H1 (cell line): ENCODE measurements around the gene YLPM1. TPM values are rescaled to one million over a fixed set of nuclear protein-coding genes. Genes with fewer than 3 reads are reported as not detected.

Experiments used
- CTCF ChIA-PET: fragments of 300-600 bp; sonication (Branson Sonifier 250); formaldehyde crosslinking; loops from one replicate; lab custom pipeline; 2021; ENCODE audit not compliant: partially characterized antibody; lab: Charles Lee
- POLR2A ChIA-PET: fragments of 300-600 bp; sonication (Branson Sonifier 250); formaldehyde crosslinking; loops from one replicate; lab custom pipeline; 2021; ENCODE audit warnings: inconsistent platforms; ENCODE audit not compliant: partially characterized antibody; lab: Charles Lee
- DNase-seq, 2 experiments: peaks; one replicate each; pipeline versions ENCODE4 v3.0.0 to v3.0.0-alpha.2; 2010 to 2022; ENCODE audit warnings: low spot score in 2 of 2, low read depth in 1 of 2, mixed read lengths in 1 of 2
- FAIRE-seq: peaks from 2 replicates; lab custom pipeline; 2011; peaks lifted over from hg19 to GRCh38; lab: Jason Lieb, UNC
- H2AFZ ChIP-seq: 2 replicates; pipeline ENCODE4 v1.8.1; 2012; ENCODE audit warnings: low read length, inconsistent platforms
- H2AK5ac ChIP-seq: 2 replicates; pipeline ENCODE4 v1.6.1; 2013; ENCODE audit warnings: low read depth, low read length
- H2BK120ac ChIP-seq: replicated peaks from 2 replicates; pipeline ENCODE3; 2013; ENCODE audit warnings: low read depth, low read length, inconsistent platforms
- H2BK12ac ChIP-seq: 2 replicates; pipeline ENCODE4 v1.6.1; 2013; ENCODE audit warnings: low read depth, low read length
- H2BK15ac ChIP-seq: 2 replicates; pipeline ENCODE4 v1.6.1; 2013; ENCODE audit warnings: low read length
- H2BK20ac ChIP-seq: 2 replicates; pipeline ENCODE4 v1.6.1; 2013; ENCODE audit warnings: low read length
- H2BK5ac ChIP-seq: 2 replicates; pipeline ENCODE4 v1.6.1; 2013; ENCODE audit warnings: low read depth, low read length
- H3K14ac ChIP-seq: 2 replicates; pipeline ENCODE4 v1.6.1; 2013; ENCODE audit warnings: inconsistent platforms; ENCODE audit not compliant: insufficient read length
- H3K18ac ChIP-seq: 2 replicates; pipeline ENCODE4 v1.6.1; 2013; ENCODE audit warnings: low read length; ENCODE audit errors: extremely low read depth
- H3K23ac ChIP-seq: 2 replicates; pipeline ENCODE4 v1.6.1; 2013; ENCODE audit warnings: inconsistent platforms; ENCODE audit not compliant: insufficient read length
- H3K23me2 ChIP-seq: 2 replicates; pipeline ENCODE4 v1.6.1; 2013; ENCODE audit warnings: low read depth, low read length
- H3K27ac ChIP-seq: 2 replicates; pipeline ENCODE4 v1.6.1; 2011; ENCODE audit warnings: low read depth, low read length, inconsistent platforms
- H3K27me3 ChIP-seq, 4 experiments: replicated peaks in 1 of 4; 1 replicate in 1 of 4; 2 replicates in 3 of 4; pipeline versions ENCODE4 v1.6.1 to v1.8.1; 2011 to 2013; ENCODE audit warnings: low read length in 3 of 4, mild to moderate bottlenecking in 3 of 4, inconsistent platforms in 2 of 4, mixed read lengths in 2 of 4, moderate library complexity in 1 of 4; ENCODE audit not compliant: control insufficient read depth in 3 of 4, insufficient read depth in 3 of 4; ENCODE audit errors: extremely low read depth in 1 of 4
- H3K36me3 ChIP-seq, 4 experiments: 2 replicates each; pipeline versions ENCODE4 v1.6.1 to v1.8.1; 2011 to 2013; ENCODE audit warnings: mild to moderate bottlenecking in 4 of 4, low read length in 3 of 4, moderate library complexity in 2 of 4, control low read depth in 1 of 4, inconsistent platforms in 1 of 4; ENCODE audit not compliant: insufficient read depth in 4 of 4, control insufficient read depth in 2 of 4
- H3K4ac ChIP-seq: replicated peaks from 2 replicates; pipeline ENCODE3; 2013; ENCODE audit warnings: low read length, low read depth, mixed read lengths, inconsistent platforms; ENCODE audit not compliant: insufficient read length
- H3K4me1 ChIP-seq, 4 experiments: replicated peaks in 1 of 4; 1 replicate in 1 of 4; 2 replicates in 3 of 4; pipeline versions ENCODE4 v1.6.1 to v1.8.1; 2011 to 2013; ENCODE audit warnings: low read length in 3 of 4, inconsistent platforms in 2 of 4, mixed read lengths in 1 of 4; ENCODE audit not compliant: insufficient read depth in 4 of 4, control insufficient read depth in 3 of 4
- H3K4me2 ChIP-seq, 2 experiments: 2 replicates each; pipeline versions ENCODE4 v1.6.1 to v1.8.1; 2011 to 2013; ENCODE audit warnings: low read depth in 2 of 2, low read length in 2 of 2, control low read depth in 1 of 2, inconsistent platforms in 1 of 2, mild to moderate bottlenecking in 1 of 2; ENCODE audit not compliant: insufficient read depth in 1 of 2
- H3K4me3 ChIP-seq, 4 experiments: fragments of 200-600, 300-600 bp in 1 of 4; sonication (generic), shearing (Covaris generic), sonication (Bioruptor Twin) in 1 of 4; 2 replicates each; pipeline versions ENCODE4 v1.5.1 to v1.8.1; 2011 to 2016; ENCODE audit warnings: low read length in 4 of 4, low read depth in 3 of 4, control low read depth in 2 of 4, inconsistent platforms in 2 of 4, mild to moderate bottlenecking in 2 of 4, mixed read lengths in 1 of 4, moderate library complexity in 1 of 4; ENCODE audit not compliant: insufficient read depth in 2 of 4; ENCODE audit errors: extremely low read depth in 1 of 4
- H3K56ac ChIP-seq: replicated peaks from 2 replicates; pipeline ENCODE3; 2013; ENCODE audit warnings: low read depth, mild to moderate bottlenecking, mixed read lengths, low read length, inconsistent platforms; ENCODE audit not compliant: insufficient read length
- H3K79me1 ChIP-seq: 2 replicates; pipeline ENCODE4 v1.6.1; 2013; ENCODE audit warnings: low read depth, low read length, control low read depth
- H3K79me2 ChIP-seq, 2 experiments: 2 replicates each; pipeline versions ENCODE4 v1.6.1 to v1.8.1; 2012 to 2013; ENCODE audit warnings: low read length in 2 of 2, mild to moderate bottlenecking in 2 of 2, inconsistent platforms in 1 of 2; ENCODE audit not compliant: insufficient read depth in 2 of 2, control insufficient read depth in 1 of 2
- H3K9ac ChIP-seq, 4 experiments: replicated peaks in 1 of 4; 1 replicate in 1 of 4; 2 replicates in 3 of 4; pipeline versions ENCODE4 v1.6.1 to v1.8.1; 2011 to 2013; ENCODE audit warnings: low read depth in 3 of 4, low read length in 3 of 4, control low read depth in 2 of 4, mild to moderate bottlenecking in 2 of 4, moderate library complexity in 2 of 4, inconsistent platforms in 1 of 4; ENCODE audit errors: extremely low read depth in 1 of 4
- H3K9me3 ChIP-seq, 2 experiments: 2 replicates each; pipeline versions ENCODE4 v1.6.1 to v1.8.1; 2012 to 2013; ENCODE audit warnings: mild to moderate bottlenecking in 2 of 2, moderate library complexity in 2 of 2, control low read depth in 1 of 2, inconsistent platforms in 1 of 2, low read depth in 1 of 2, low read length in 1 of 2, mixed read lengths in 1 of 2; ENCODE audit not compliant: insufficient read depth in 2 of 2
- H4K20me1 ChIP-seq, 2 experiments: replicated peaks in 1 of 2; 2 replicates each; pipeline versions ENCODE3 to v1.8.1; 2011 to 2013; ENCODE audit warnings: inconsistent platforms in 2 of 2, low read length in 2 of 2, mild to moderate bottlenecking in 1 of 2; ENCODE audit not compliant: insufficient read depth in 2 of 2, control insufficient read depth in 1 of 2
- H4K5ac ChIP-seq: 2 replicates; pipeline ENCODE4 v1.6.1; 2013; ENCODE audit warnings: low read length, low read depth, mixed read lengths, inconsistent platforms; ENCODE audit not compliant: insufficient read length
- H4K8ac ChIP-seq: 2 replicates; pipeline ENCODE4 v1.8.0; 2013; ENCODE audit warnings: mild to moderate bottlenecking, moderate library complexity, low read length, inconsistent platforms; ENCODE audit not compliant: insufficient read depth; ENCODE audit errors: extremely low read depth
- H4K91ac ChIP-seq: replicated peaks from 2 replicates; pipeline ENCODE3; 2013; ENCODE audit warnings: low read length, mixed read lengths, inconsistent platforms; ENCODE audit not compliant: insufficient read length
- JUN ChIP-seq: IDR thresholded peaks from 2 replicates; pipeline ENCODE4 v1.6.1; 2011; ENCODE audit warnings: low read depth, mild to moderate bottlenecking, improper control_type of control experiment, low read length
- TAF7 ChIP-seq: optimal IDR thresholded peaks from 2 replicates; pipeline ENCODE3; 2011; ENCODE audit warnings: low read depth, mild to moderate bottlenecking, inconsistent platforms, low read length, moderate library complexity, borderline replicate concordance
- WGBS, 2 experiments: shearing (Covaris generic) in 1 of 2; methylation state at CpG; one replicate each; pipeline versions ENCODE4 v1.1.6 to v1.1.7; 2013 to 2015; ENCODE audit warnings: low lambda C conversion rate in 2 of 2, mixed read lengths in 2 of 2, inconsistent platforms in 1 of 2, low coverage in 1 of 2, missing lambda C conversion rate in 1 of 2; ENCODE audit not compliant: insufficient replicate concordance in 2 of 2, insufficient coverage in 1 of 2, insufficient read length in 1 of 2; ENCODE audit errors: extremely low coverage in 1 of 2, missing lambda C conversion rate in 1 of 2; 5-methylcytosine and 5-hydroxymethylcytosine counted together
- polyA plus RNA-seq, 7 experiments: library from polyadenylated mRNA; depleted of rRNA in 3 of 7; stranded (reverse) in 5 of 7; unstranded in 2 of 7; fragments of >200 nt in 5 of 7; fragments of 200-250 nt in 2 of 7; gene quantifications; 1 replicate in 5 of 7; 2 replicates in 1 of 7; 4 replicates in 1 of 7; pipeline versions ENCODE4 v1.2.1 to v1.2.3, GENCODE V29; 2011 to 2013; ENCODE audit warnings: missing spikeins in 2 of 7, mixed read lengths in 2 of 7
- total RNA-seq: library from RNA; stranded (reverse); fragmentation: NEBNext Ultra II Directional; extraction: Animal tissue kit (Norgen Biotek cat#: 25700); gene quantifications from 2 replicates; pipeline ENCODE4 v1.2.1, GENCODE V29; 2021

The YLPM1 gene
- total and polyA plus RNA-seq, 2 of the 8 experiments (the other 6 are each of a cell fraction or from before 2014, with no cell fraction given), result 13.5 to 71.7 TPM

DNA sequence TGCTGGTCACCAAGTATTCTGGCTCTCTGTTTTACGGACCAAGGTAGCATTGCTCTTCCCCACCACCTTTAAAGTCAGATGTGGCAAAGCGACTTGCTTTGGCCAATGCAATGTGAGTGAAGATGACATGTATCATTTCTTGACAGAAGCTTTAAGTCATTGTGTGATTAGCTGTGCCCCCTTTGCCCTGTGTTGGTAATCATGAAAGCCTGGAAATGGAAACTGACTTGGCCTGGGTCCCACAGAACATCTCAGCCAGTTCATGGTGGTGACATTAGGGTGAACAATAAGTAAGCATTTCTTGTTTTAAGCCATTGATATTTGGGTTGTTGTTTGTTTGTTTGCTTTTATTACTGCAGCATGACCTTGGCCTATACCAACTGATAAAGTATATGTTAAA lies 15.9 kb upstream of the YLPM1 start:
- CTCF ChIA-PET, result no interaction called here
- Histone ChIP-seq H2AK5ac (no peak overlapping the region), H2BK20ac (no peak overlapping the region), H2BK5ac (no peak overlapping the region), H4K20me1 (no peaks in the 10 kb centered on the region), H3K18ac (no peak overlapping the region), H3K79me2 (no peaks in the 10 kb centered on the region), H3K56ac (no peak overlapping the region), H2BK12ac (no peak overlapping the region), H3K23ac (no peak overlapping the region), H3K4me2 (no peak overlapping the region), H3K4me3 (no peak overlapping the region), H2BK15ac (no peak overlapping the region), H3K14ac (no peak overlapping the region)
- FAIRE-seq, result no peak
- TF ChIP-seq TAF7 (no peak), JUN (no peak)
- TF ChIP-seq, all 59 proteins: peak for 0
- H3K4ac ChIP-seq, result no peak overlapping the region
- no peak overlapping the region for H2BK120ac ChIP-seq
- no peaks in the 10 kb centered on the region for H3K9me3 ChIP-seq
- no peaks in the 10 kb centered on the region for H3K4me1 ChIP-seq
- H4K91ac ChIP-seq, result no peak overlapping the region
- no peak overlapping the region for H2AFZ ChIP-seq
- H3K23me2 ChIP-seq, result no peaks in the 10 kb centered on the region
- POLR2A ChIA-PET, result no interaction called here
- 81% methylated on average over 2 of the region's 2 CpGs; no CpG with 5 or more reads in 1 of the 2 experiments for WGBS, 2 experiments
- DNase-seq, result no peak
- no peaks in the 10 kb centered on the region for H3K27me3 ChIP-seq
- H3K79me1 ChIP-seq, result no peaks in the 10 kb centered on the region
- H4K5ac ChIP-seq, result no peak overlapping the region
- H3K36me3 ChIP-seq, result no peaks in the 10 kb centered on the region
- H3K9ac ChIP-seq, result no peak overlapping the region
- H3K27ac ChIP-seq, result no peak overlapping the region
- H4K8ac ChIP-seq, result no peak overlapping the region
